Endothelial cell of umbilical vein (primary cell): Measurements from ENCODE around the gene TRAPPC2L. TPM values are rescaled to one million over a fixed set of nuclear protein-coding genes. Genes with fewer than 3 reads are reported as not detected.

Source experiments
- BruUV-seq: library from RNA; stranded (reverse); fragments of 400-500 nt; replicated peaks from 2 replicates; lab custom pipeline; 2021; lab: Mats Ljungman, UMichigan
- CTCF ChIA-PET: fragments of 300-600, 350-600 bp; sonication (Branson Sonifier 250); formaldehyde crosslinking; loops from one replicate; lab custom pipeline; 2021; ENCODE audit warnings: antibody characterized with exemption, inconsistent platforms; lab: Charles Lee
- POLR2A ChIA-PET: fragments of 300-600, 350-600 bp; sonication (Branson Sonifier 250); formaldehyde crosslinking; loops from one replicate; lab custom pipeline; 2021; ENCODE audit warnings: antibody characterized with exemption, inconsistent platforms; lab: Charles Lee
- DNase-seq: peaks from one replicate; pipeline ENCODE4 v3.0.0-alpha.2; 2011; ENCODE audit warnings: low read depth, low spot score
- FAIRE-seq: peaks from 2 replicates; lab custom pipeline; 2011; peaks lifted over from hg19 to GRCh38; lab: Jason Lieb, UNC
- H2AFZ ChIP-seq: 2 replicates; pipeline ENCODE4 v1.6.0; 2012; ENCODE audit warnings: low read depth, low read length, control low read depth, inconsistent platforms
- H3K27ac ChIP-seq: 2 replicates; pipeline ENCODE4 v1.5.1; 2011; ENCODE audit warnings: low read depth, mild to moderate bottlenecking, control low read depth, low read length, moderate library complexity; ENCODE audit not compliant: insufficient read depth
- H3K27me3 ChIP-seq, 2 experiments: 2 replicates each; pipeline versions ENCODE4 v1.6.0 to v1.6.1; 2011; ENCODE audit warnings: low read length in 2 of 2, mixed read lengths in 1 of 2; ENCODE audit not compliant: control insufficient read depth in 2 of 2, insufficient read depth in 2 of 2
- H3K36me3 ChIP-seq, 2 experiments: 2 replicates in 1 of 2; 3 replicates in 1 of 2; pipeline ENCODE4 v1.5.1; 2011; ENCODE audit warnings: low read length in 2 of 2, mild to moderate bottlenecking in 1 of 2, moderate library complexity in 1 of 2; ENCODE audit not compliant: control insufficient read depth in 2 of 2, insufficient read depth in 2 of 2; ENCODE audit errors: extremely low read depth in 1 of 2
- H3K4me1 ChIP-seq: 3 replicates; pipeline ENCODE4 v1.5.1; 2011; ENCODE audit warnings: mild to moderate bottlenecking, low read length; ENCODE audit not compliant: control insufficient read depth, insufficient read depth; ENCODE audit errors: extremely low read depth
- H3K4me2 ChIP-seq: 2 replicates; pipeline ENCODE4 v1.6.1; 2011; ENCODE audit warnings: low read length, control low read depth, mixed read lengths; ENCODE audit not compliant: insufficient read depth
- H3K4me3 ChIP-seq, 3 experiments: fragments of 200-600 bp in 1 of 3; sonication (generic), shearing (Covaris generic) in 1 of 3; replicated peaks in 1 of 3; 2 replicates each; pipeline ENCODE4 v1.5.1; 2011 to 2016; ENCODE audit warnings: control low read depth in 3 of 3, low read length in 3 of 3, mild to moderate bottlenecking in 2 of 3, inconsistent platforms in 1 of 3, low read depth in 1 of 3, moderate library complexity in 1 of 3; ENCODE audit not compliant: insufficient read depth in 1 of 3
- H3K79me2 ChIP-seq: 2 replicates; pipeline ENCODE4 v1.6.0; 2012; ENCODE audit warnings: low read length, inconsistent platforms; ENCODE audit not compliant: control insufficient read depth, insufficient read depth
- H3K9ac ChIP-seq: replicated peaks from 2 replicates; pipeline ENCODE3; 2011; ENCODE audit warnings: low read length, control low read depth; ENCODE audit not compliant: insufficient read depth; ENCODE audit errors: extremely low read depth
- H3K9me1 ChIP-seq: replicated peaks from 3 replicates; pipeline ENCODE4 v1.6.0; 2011; ENCODE audit warnings: mild to moderate bottlenecking, low read length; ENCODE audit not compliant: control insufficient read depth, insufficient read depth; ENCODE audit errors: extremely low read depth
- H3K9me3 ChIP-seq: replicated peaks from 2 replicates; pipeline ENCODE4 v1.5.1; 2012; ENCODE audit warnings: low read length, inconsistent platforms; ENCODE audit not compliant: control insufficient read depth, insufficient read depth
- H4K20me1 ChIP-seq: replicated peaks from 2 replicates; pipeline ENCODE3; 2011; ENCODE audit warnings: mild to moderate bottlenecking, low read length; ENCODE audit not compliant: control insufficient read depth, insufficient read depth; ENCODE audit errors: extremely low read depth
- EZH2 ChIP-seq: IDR thresholded peaks from 2 replicates; pipeline ENCODE4 v1.6.1; 2012; ENCODE audit warnings: borderline replicate concordance, low read depth, mild to moderate bottlenecking, moderate library complexity, low read length, inconsistent platforms; ENCODE audit not compliant: severe bottlenecking
- FOS ChIP-seq: IDR thresholded peaks from 2 replicates; pipeline ENCODE4 v1.6.1; 2011; ENCODE audit warnings: mild to moderate bottlenecking, low read length, moderate library complexity, borderline replicate concordance; ENCODE audit not compliant: insufficient read depth
- GATA2 ChIP-seq: IDR thresholded peaks from 2 replicates; pipeline ENCODE4 v1.7.0; 2011; ENCODE audit warnings: low read depth, mild to moderate bottlenecking, moderate library complexity, mixed read lengths, low read length; ENCODE audit not compliant: insufficient read length, insufficient read depth
- JUN ChIP-seq: IDR thresholded peaks from 2 replicates; pipeline ENCODE4 v1.6.1; 2011; ENCODE audit warnings: borderline replicate concordance, low read depth; ENCODE audit not compliant: insufficient read length, insufficient read depth
- MAX ChIP-seq: IDR thresholded peaks from 2 replicates; pipeline ENCODE4 v1.6.1; 2011; ENCODE audit not compliant: insufficient read depth, insufficient read length
- MYC ChIP-seq: IDR thresholded peaks from one replicate; pipeline ENCODE4 v1.6.1; 2011; ENCODE audit warnings: mild to moderate bottlenecking, low read depth, low read length
- POLR2A ChIP-seq: IDR thresholded peaks from 2 replicates; pipeline ENCODE4 v1.6.1; 2012; ENCODE audit warnings: low read depth, mild to moderate bottlenecking, control low read depth, low read length
- POLR2AphosphoS5 ChIP-seq: IDR thresholded peaks from 2 replicates; pipeline ENCODE4 v1.6.1; 2012; ENCODE audit warnings: low read depth, mild to moderate bottlenecking, control low read depth, low read length, moderate library complexity; ENCODE audit not compliant: insufficient read depth
- dilution Hi-C: fragments of 300-500 bp; cut with MboI; formaldehyde crosslinking; loops from one replicate; pipeline ENCODE4 v1.15.0; 2019; ENCODE audit warnings: low sequenced_read_pairs; ENCODE audit not compliant: extremely low pct_ligation_motif_present
- intact Hi-C: fragments of 100-400 bp; cut with micrococcal nuclease; formaldehyde crosslinking; loops from one replicate; pipeline ENCODE4 v1.10.0; 2022
- polyA plus RNA-seq, 4 experiments: library from polyadenylated mRNA; depleted of rRNA in 3 of 4; stranded (reverse) in 3 of 4; unstranded in 1 of 4; fragments of >200 nt; gene quantifications; 2 replicates each; pipeline versions ENCODE4 v1.2.1 to v1.2.3, GENCODE V29; 2011 to 2012; ENCODE audit warnings: missing spikeins in 1 of 4
- total RNA-seq: library from RNA; stranded (reverse); gene quantifications from 2 replicates; pipeline ENCODE4 v1.2.3, GENCODE V29; 2021
- TF ChIP-seq, protein P1 (sequence below), 2 donors: IDR thresholded peaks; 1 replicate in 1 of 2; 2 replicates in 1 of 2; pipeline ENCODE4 v1.5.1; 2011; ENCODE audit warnings: low read length in 2 of 2, mild to moderate bottlenecking in 2 of 2, moderate library complexity in 2 of 2, control low read depth in 1 of 2, inconsistent platforms in 1 of 2, low read depth in 1 of 2; ENCODE audit not compliant: insufficient read depth in 1 of 2; ENCODE audit errors: extremely low read depth in 1 of 2

The TRAPPC2L gene
- total and polyA plus RNA-seq, 2 donors (not counting 3 experiments of a cell fraction or from before 2014, with no cell fraction given), result 61.9 to 131 TPM

DNA sequence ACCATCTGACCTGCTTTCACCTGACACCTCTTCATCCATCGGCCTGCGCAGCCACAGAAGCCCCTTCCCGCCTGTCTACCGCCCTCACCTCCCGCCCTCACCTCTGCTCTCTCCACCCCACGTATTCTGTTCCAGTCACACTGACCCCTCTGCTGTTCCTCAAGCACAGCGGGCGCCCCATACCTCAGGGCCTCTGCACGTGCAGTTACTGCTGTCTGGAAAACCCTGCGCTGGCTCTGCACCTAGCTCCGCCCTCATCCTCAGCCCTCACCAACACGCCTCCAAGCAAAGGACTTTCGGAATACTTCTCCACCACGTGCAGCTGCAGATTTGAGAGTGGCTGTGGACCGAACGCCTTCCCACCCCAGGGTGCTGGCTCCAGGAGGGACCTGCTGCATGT, 34.2 kb downstream of the TRAPPC2L start:
- no peak for TF ChIP-seq GATA2
- FAIRE-seq, result no peak
- H3K27me3 ChIP-seq, result no peaks in the 10 kb centered on the region
- no peak overlapping the region for H2AFZ ChIP-seq
- no peak overlapping the region for H3K4me2 ChIP-seq
- no peaks in the 10 kb centered on the region for H3K9me1 ChIP-seq
- dilution Hi-C loops, result no loop called here
- H3K4me3 ChIP-seq, result no peak overlapping the region
- H3K4me1 ChIP-seq, result no peaks in the 10 kb centered on the region
- H3K27ac ChIP-seq, result no peak overlapping the region
- H3K9ac ChIP-seq, result no peak overlapping the region
- intact Hi-C loops, result no loop called here
- no peaks in the 10 kb centered on the region for H4K20me1 ChIP-seq
- no TSS peak for BruUV-seq
- no peak for DNase-seq
- ChIA-PET POLR2A (no interaction called here), CTCF (no interaction called here)
- no peaks in the 10 kb centered on the region for H3K9me3 ChIP-seq
- H3K79me2 ChIP-seq, result no peaks in the 10 kb centered on the region
- H3K36me3 ChIP-seq, result no peaks in the 10 kb centered on the region

DNA sequence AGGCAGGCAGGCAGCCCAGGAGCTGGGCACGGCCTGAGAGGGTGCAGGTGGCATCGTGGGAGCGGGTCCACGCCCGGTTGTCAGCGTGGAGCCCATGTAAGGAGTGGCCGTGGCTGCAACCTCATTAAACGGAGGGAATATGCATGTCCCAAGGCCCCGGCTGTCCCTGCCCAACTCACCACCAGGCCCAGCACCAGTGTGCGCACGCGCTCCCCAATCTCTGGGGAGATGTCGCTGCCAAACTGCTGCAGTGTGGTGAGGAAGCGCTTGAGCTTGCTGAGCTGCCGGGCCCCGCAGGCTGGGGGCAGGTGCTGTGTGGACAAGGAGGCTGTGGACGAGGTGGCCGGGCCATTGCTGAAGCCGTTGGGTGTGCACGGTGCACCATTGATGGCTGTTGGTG, 35.1 kb downstream of the TRAPPC2L start:
- H3K9me3 ChIP-seq, result no peaks in the 10 kb centered on the region
- ChIA-PET POLR2A (no interaction called here), CTCF (no interaction called here)
- H3K4me2 ChIP-seq, result no peak overlapping the region
- H3K9me1 ChIP-seq, result no peaks in the 10 kb centered on the region
- no peaks in the 10 kb centered on the region for H3K79me2 ChIP-seq
- H3K36me3 ChIP-seq, result no peaks in the 10 kb centered on the region
- no peak for TF ChIP-seq EZH2
- TF ChIP-seq MYC, result no peak
- TF ChIP-seq GATA2, result no peak
- no peak for TF ChIP-seq JUN
- TF ChIP-seq POLR2AphosphoS5, result no peak
- no peak for TF ChIP-seq POLR2A
- TF ChIP-seq FOS, result no peak
- TF ChIP-seq, protein P1, sequence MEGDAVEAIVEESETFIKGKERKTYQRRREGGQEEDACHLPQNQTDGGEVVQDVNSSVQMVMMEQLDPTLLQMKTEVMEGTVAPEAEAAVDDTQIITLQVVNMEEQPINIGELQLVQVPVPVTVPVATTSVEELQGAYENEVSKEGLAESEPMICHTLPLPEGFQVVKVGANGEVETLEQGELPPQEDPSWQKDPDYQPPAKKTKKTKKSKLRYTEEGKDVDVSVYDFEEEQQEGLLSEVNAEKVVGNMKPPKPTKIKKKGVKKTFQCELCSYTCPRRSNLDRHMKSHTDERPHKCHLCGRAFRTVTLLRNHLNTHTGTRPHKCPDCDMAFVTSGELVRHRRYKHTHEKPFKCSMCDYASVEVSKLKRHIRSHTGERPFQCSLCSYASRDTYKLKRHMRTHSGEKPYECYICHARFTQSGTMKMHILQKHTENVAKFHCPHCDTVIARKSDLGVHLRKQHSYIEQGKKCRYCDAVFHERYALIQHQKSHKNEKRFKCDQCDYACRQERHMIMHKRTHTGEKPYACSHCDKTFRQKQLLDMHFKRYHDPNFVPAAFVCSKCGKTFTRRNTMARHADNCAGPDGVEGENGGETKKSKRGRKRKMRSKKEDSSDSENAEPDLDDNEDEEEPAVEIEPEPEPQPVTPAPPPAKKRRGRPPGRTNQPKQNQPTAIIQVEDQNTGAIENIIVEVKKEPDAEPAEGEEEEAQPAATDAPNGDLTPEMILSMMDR (IDR thresholded peaks at IDR 0.05; ENCODE audit: extremely low read depth in 1 of 2, insufficient read depth in 1 of 2, low read depth in 1 of 2, low read length in 2 of 2), result no peak
- no peak for TF ChIP-seq MAX
- intact Hi-C loops (no loop called here), dilution Hi-C loops (no loop called here)
- no peak overlapping the region for H3K27ac ChIP-seq
- DNase-seq, result no peak
- no peak for FAIRE-seq
- H3K9ac ChIP-seq, result no peak overlapping the region
- BruUV-seq, result no TSS peak
- no peaks in the 10 kb centered on the region for H4K20me1 ChIP-seq
- no peaks in the 10 kb centered on the region for H3K4me1 ChIP-seq
- no peak overlapping the region for H3K4me3 ChIP-seq
- H3K27me3 ChIP-seq, result no peaks in the 10 kb centered on the region
- H2AFZ ChIP-seq, result no peak overlapping the region
